ENCODE data around the gene RASGRP2.

Gene RASGRP2

GRCh38 chr11:64787526-64788320 lies 43.8 kb upstream of the RASGRP2 start:
- Histone ChIP-seq H3K9me3 (ENCODE audit: low read depth, low read length) (no peaks in the 10 kb centered on the region), H3K4me3 (no peak overlapping the region), H3K9ac (ENCODE audit: insufficient read length) (no peak overlapping the region), H3K36me3 (ENCODE audit: insufficient read depth, low read length) (no peaks in the 10 kb centered on the region), H3K27ac (no peak overlapping the region)
- no peak for DNase-seq (ENCODE audit: low read depth, low spot score)
- TF ChIP-seq FOXP2 (optimal IDR thresholded peaks at IDR 0.05; ENCODE audit: control extremely low read depth, extremely low read length, insufficient read depth) (no peak), POLR2AphosphoS5 (IDR thresholded peaks at IDR 0.05; ENCODE audit: borderline replicate concordance, low read depth, low read length) (0 out of 2 replicates have a peak, but pooled peaks have one; percentile 9), EZH2 (IDR thresholded peaks at IDR 0.05) (no peak)

GRCh38 chr11:64786308-64786707 lies 42.4 kb upstream of the RASGRP2 start:
- no peak overlapping the region for H3K9ac ChIP-seq (ENCODE audit: insufficient read length)
- no peak overlapping the region for H3K4me3 ChIP-seq
- no peak for DNase-seq (ENCODE audit: low read depth, low spot score)
- no peaks in the 10 kb centered on the region for H3K9me3 ChIP-seq (ENCODE audit: low read depth, low read length)
- H3K36me3 ChIP-seq (ENCODE audit: insufficient read depth, low read length), result no peaks in the 10 kb centered on the region
- TF ChIP-seq POLR2AphosphoS5 (IDR thresholded peaks at IDR 0.05; ENCODE audit: borderline replicate concordance, low read depth, low read length), result no peak
- no peak for TF ChIP-seq FOXP2 (optimal IDR thresholded peaks at IDR 0.05; ENCODE audit: control extremely low read depth, extremely low read length, insufficient read depth)
- TF ChIP-seq EZH2 (IDR thresholded peaks at IDR 0.05), result no peak
- no peak overlapping the region for H3K27ac ChIP-seq

GRCh38 chr11:64784813-64785581 lies 41.1 kb upstream of the RASGRP2 start:
- H3K9me3 ChIP-seq (ENCODE audit: low read depth, low read length), result no peaks in the 10 kb centered on the region
- H3K9ac ChIP-seq (ENCODE audit: insufficient read length), result no peak overlapping the region
- H3K27ac ChIP-seq, result no peak overlapping the region
- no peak for TF ChIP-seq POLR2AphosphoS5 (IDR thresholded peaks at IDR 0.05; ENCODE audit: borderline replicate concordance, low read depth, low read length)
- no peak for TF ChIP-seq FOXP2 (optimal IDR thresholded peaks at IDR 0.05; ENCODE audit: control extremely low read depth, extremely low read length, insufficient read depth)
- TF ChIP-seq EZH2 (IDR thresholded peaks at IDR 0.05), result no peak
- DNase-seq (ENCODE audit: low read depth, low spot score), result no peak
- no peaks in the 10 kb centered on the region for H3K36me3 ChIP-seq (ENCODE audit: insufficient read depth, low read length)
- no peak overlapping the region for H3K4me3 ChIP-seq

- peaks cover 39% of the 10 kb centered on the region for H3K36me3 ChIP-seq (ENCODE audit: insufficient read depth, low read length)
- TF ChIP-seq EZH2 (IDR thresholded peaks at IDR 0.05) (no peak), POLR2AphosphoS5 (IDR thresholded peaks at IDR 0.05; ENCODE audit: borderline replicate concordance, low read depth, low read length) (peak; percentile 91), FOXP2 (optimal IDR thresholded peaks at IDR 0.05; ENCODE audit: control extremely low read depth, extremely low read length, insufficient read depth) (peak; percentile 85)
- H3K4me3 ChIP-seq, result peak within 1 kb of the TSS; percentile 96
- H3K9me3 ChIP-seq (ENCODE audit: low read depth, low read length), result no peaks in the 10 kb centered on the region
- DNase-seq (ENCODE audit: low read depth, low spot score), result peak; percentile 99
- H3K9ac ChIP-seq (ENCODE audit: insufficient read length), result peak within 1 kb of the TSS; percentile 99
- H3K27ac ChIP-seq, result peak within 1 kb of the TSS; percentile 97
Observed at GRCh38 chr11:64778473-64779298, 34.7 kb upstream of the RASGRP2 start, which contains the start of gene SF1. SF1 (minus strand) TSS chr11:64778542; CDS start chr11:64778392, 150 bp downstream.

GRCh38 chr11:64778223-64778472 lies 34.2 kb upstream of the RASGRP2 start:
- Histone ChIP-seq H3K9me3 (ENCODE audit: low read depth, low read length) (no peaks in the 10 kb centered on the region), H3K4me3 (peak overlapping the region; percentile 88), H3K27ac (peak overlapping the region; percentile 97), H3K9ac (ENCODE audit: insufficient read length) (peak overlapping the region; percentile 99), H3K36me3 (ENCODE audit: insufficient read depth, low read length) (peaks cover 44% of the 10 kb centered on the region)
- no peak for TF ChIP-seq EZH2 (IDR thresholded peaks at IDR 0.05)
- TF ChIP-seq FOXP2 (optimal IDR thresholded peaks at IDR 0.05; ENCODE audit: control extremely low read depth, extremely low read length, insufficient read depth), result no peak
- no peak; the same call in 1 of the 2 replicates for TF ChIP-seq POLR2AphosphoS5 (IDR thresholded peaks at IDR 0.05; ENCODE audit: borderline replicate concordance, low read depth, low read length)
- DNase-seq (ENCODE audit: low read depth, low spot score), result no peak

GRCh38 chr11:64777449-64778222 lies 33.7 kb upstream of the RASGRP2 start:
- TF ChIP-seq POLR2AphosphoS5 (IDR thresholded peaks at IDR 0.05; ENCODE audit: borderline replicate concordance, low read depth, low read length), result peak; percentile 20; the same call in 1 of the 2 replicates
- TF ChIP-seq FOXP2 (optimal IDR thresholded peaks at IDR 0.05; ENCODE audit: control extremely low read depth, extremely low read length, insufficient read depth), result no peak
- no peak for TF ChIP-seq EZH2 (IDR thresholded peaks at IDR 0.05)
- no peak for DNase-seq (ENCODE audit: low read depth, low spot score)
- H3K9ac ChIP-seq (ENCODE audit: insufficient read length), result peak overlapping the region; percentile 99
- H3K27ac ChIP-seq, result peak overlapping the region; percentile 97
- peaks cover 49% of the 10 kb centered on the region for H3K36me3 ChIP-seq (ENCODE audit: insufficient read depth, low read length)
- H3K9me3 ChIP-seq (ENCODE audit: low read depth, low read length), result no peaks in the 10 kb centered on the region
- peak overlapping the region; percentile 96 for H3K4me3 ChIP-seq

- Histone ChIP-seq H3K36me3 (ENCODE audit: insufficient read depth, low read length) (peaks cover 57% of the 10 kb centered on the region), H3K27ac (no peak overlapping the region), H3K4me3 (peak overlapping the region; percentile 96)
Observed at GRCh38 chr11:64776875-64777274, 32.9 kb upstream of the RASGRP2 start.

More at GRCh38 chr11:64776875-64777274, 32.9 kb upstream of the RASGRP2 start:
- no peak for DNase-seq (ENCODE audit: low read depth, low spot score)
- H3K9ac ChIP-seq (ENCODE audit: insufficient read length), result peak overlapping the region; percentile 92
- TF ChIP-seq POLR2AphosphoS5 (IDR thresholded peaks at IDR 0.05; ENCODE audit: borderline replicate concordance, low read depth, low read length), result peak; percentile 13; the same call in 1 of the 2 replicates
- TF ChIP-seq FOXP2 (optimal IDR thresholded peaks at IDR 0.05; ENCODE audit: control extremely low read depth, extremely low read length, insufficient read depth), result no peak
- no peaks in the 10 kb centered on the region for H3K9me3 ChIP-seq (ENCODE audit: low read depth, low read length)
